Daoy (cell line): ENCODE results near the gene FXYD5. TPM values are rescaled to one million over a fixed set of nuclear protein-coding genes. Genes with fewer than 3 reads are reported as not detected.

ENCODE experiments used
- DNase-seq: peaks from one replicate; pipeline ENCODE4 v3.0.0-alpha.2; 2015; ENCODE audit warnings: low read depth
- total RNA-seq: library from RNA; depleted of rRNA; stranded (reverse); fragments of >200 nt; shearing (Covaris generic); gene quantifications from 2 replicates; pipeline ENCODE4 v1.2.3, GENCODE V29; 2014; rRNA removed

Gene FXYD5
- total RNA-seq, 1 experiment from 2014 or later = 62.1 TPM

GRCh38 chr19:35212241-35212640 lies 57.7 kb downstream of the FXYD5 start:
- no peak for DNase-seq

GRCh38 chr19:35213663-35214632 lies 59.4 kb downstream of the FXYD5 start:
- DNase-seq = peak; percentile 69

- DNase-seq = no peak
Observed at GRCh38 chr19:35214766-35215422, 60.4 kb downstream of the FXYD5 start.

- DNase-seq = no peak
Observed at GRCh38 chr19:35216016-35216832, 61.7 kb downstream of the FXYD5 start.

GRCh38 chr19:35216833-35217648 lies 62.5 kb downstream of the FXYD5 start:
- no peak for DNase-seq

GRCh38 chr19:35217649-35217990 lies 63.1 kb downstream of the FXYD5 start:
- DNase-seq = no peak

- no peak for DNase-seq
Observed at GRCh38 chr19:35219008-35219407, 64.5 kb downstream of the FXYD5 start.

Other genes starting within 250 kb of the FXYD5 start
- gene ZNF30, start 227.8 kb upstream of the FXYD5 start, total RNA-seq = 2.1 and 2.9 TPM in 2 replicates
- 1.8 and 1.9 TPM in 2 replicates for gene ZNF792, start 190.5 kb upstream of the FXYD5 start, total RNA-seq
- 11.6 and 14.1 TPM in 2 replicates for gene GRAMD1A, start 154.4 kb upstream of the FXYD5 start, total RNA-seq
- 2.9 and 6.6 TPM in 2 replicates for gene SCN1B, start 124.3 kb upstream of the FXYD5 start, total RNA-seq
- not detected in 2 replicates for gene HPN, start 113.0 kb upstream of the FXYD5 start, total RNA-seq
- gene FXYD3, start 38.9 kb upstream of the FXYD5 start, total RNA-seq = not detected in 2 replicates
- not detected in 2 replicates for gene LGI4, start 19.7 kb upstream of the FXYD5 start, total RNA-seq
- not detected in 2 replicates for gene FXYD1, start 15.9 kb upstream of the FXYD5 start, total RNA-seq
- 0.29 TPM in 1 of 2 replicates, not detected in the other for gene FXYD7, start 11.5 kb upstream of the FXYD5 start, total RNA-seq
- not detected in 2 replicates for gene FAM187B, start 74.0 kb downstream of the FXYD5 start, total RNA-seq
- 21.1 and 32.9 TPM in 2 replicates for gene LSR, start 94.3 kb downstream of the FXYD5 start, total RNA-seq
- 57.8 and 66.1 TPM in 2 replicates for gene USF2, start 114.2 kb downstream of the FXYD5 start, total RNA-seq
- not detected in 2 replicates for gene HAMP, start 127.8 kb downstream of the FXYD5 start, total RNA-seq
- not detected in 2 replicates for gene MAG, start 137.4 kb downstream of the FXYD5 start, total RNA-seq
- gene CD22, start 174.5 kb downstream of the FXYD5 start, total RNA-seq = not detected in 2 replicates
- gene FFAR1, start 193.2 kb downstream of the FXYD5 start, total RNA-seq = not detected in 2 replicates
- not detected in 2 replicates for gene FFAR3, start 203.7 kb downstream of the FXYD5 start, total RNA-seq
- gene GPR42, start 216.3 kb downstream of the FXYD5 start, total RNA-seq = not detected in 2 replicates